HG03064 (cell line): ENCODE results near the gene USP37.

ENCODE experiments used
- ATAC-seq: cut with Tn5 transposase; IDR thresholded peaks from one replicate; pipeline ENCODE4 v1.9.1; 2021; ENCODE audit warnings: low read depth; ENCODE audit not compliant: unreplicated experiment

USP37 gene

DNA sequence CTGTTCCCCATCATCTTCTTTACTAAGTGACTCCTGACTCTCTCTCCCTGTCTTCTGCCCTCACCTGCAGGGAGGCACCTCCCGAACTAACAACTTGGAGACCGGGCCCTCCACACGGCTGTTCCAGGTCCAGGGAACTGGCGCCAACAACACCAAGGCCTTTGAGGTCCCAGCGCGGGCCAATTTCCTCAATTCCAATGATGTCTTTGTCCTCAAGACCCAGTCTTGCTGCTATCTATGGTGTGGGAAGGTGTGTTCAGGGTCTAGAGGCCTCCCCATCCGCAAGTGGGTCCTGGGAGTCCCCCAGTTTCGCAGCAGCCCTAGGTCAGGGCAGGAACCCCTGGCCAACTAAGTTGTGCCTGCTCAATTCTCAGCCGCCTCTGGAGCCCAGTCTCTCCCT, 133.7 kb downstream of the USP37 start:
- no peak for ATAC-seq

- ATAC-seq: no peak
Observed at GRCh38 chr2:218432676-218433365, 135.3 kb downstream of the USP37 start.

DNA sequence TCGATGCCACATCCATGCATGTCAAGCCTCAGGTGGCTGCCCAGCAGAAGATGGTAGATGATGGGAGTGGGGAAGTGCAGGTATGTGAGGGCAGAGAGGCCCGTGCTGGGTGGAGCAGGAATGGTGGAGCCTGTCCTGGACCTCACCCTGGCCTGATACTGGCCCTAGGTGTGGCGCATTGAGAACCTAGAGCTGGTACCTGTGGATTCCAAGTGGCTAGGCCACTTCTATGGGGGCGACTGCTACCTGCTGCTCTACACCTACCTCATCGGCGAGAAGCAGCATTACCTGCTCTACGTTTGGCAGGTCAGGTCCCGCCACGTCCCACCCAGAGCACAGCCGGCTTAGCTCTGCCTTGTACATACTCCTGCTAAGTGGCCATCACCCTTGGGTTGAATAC, 136.3 kb downstream of the USP37 start:
- no peak for ATAC-seq

- no peak for ATAC-seq
Observed at GRCh38 chr2:218430721-218431120, 137.4 kb downstream of the USP37 start.

DNA sequence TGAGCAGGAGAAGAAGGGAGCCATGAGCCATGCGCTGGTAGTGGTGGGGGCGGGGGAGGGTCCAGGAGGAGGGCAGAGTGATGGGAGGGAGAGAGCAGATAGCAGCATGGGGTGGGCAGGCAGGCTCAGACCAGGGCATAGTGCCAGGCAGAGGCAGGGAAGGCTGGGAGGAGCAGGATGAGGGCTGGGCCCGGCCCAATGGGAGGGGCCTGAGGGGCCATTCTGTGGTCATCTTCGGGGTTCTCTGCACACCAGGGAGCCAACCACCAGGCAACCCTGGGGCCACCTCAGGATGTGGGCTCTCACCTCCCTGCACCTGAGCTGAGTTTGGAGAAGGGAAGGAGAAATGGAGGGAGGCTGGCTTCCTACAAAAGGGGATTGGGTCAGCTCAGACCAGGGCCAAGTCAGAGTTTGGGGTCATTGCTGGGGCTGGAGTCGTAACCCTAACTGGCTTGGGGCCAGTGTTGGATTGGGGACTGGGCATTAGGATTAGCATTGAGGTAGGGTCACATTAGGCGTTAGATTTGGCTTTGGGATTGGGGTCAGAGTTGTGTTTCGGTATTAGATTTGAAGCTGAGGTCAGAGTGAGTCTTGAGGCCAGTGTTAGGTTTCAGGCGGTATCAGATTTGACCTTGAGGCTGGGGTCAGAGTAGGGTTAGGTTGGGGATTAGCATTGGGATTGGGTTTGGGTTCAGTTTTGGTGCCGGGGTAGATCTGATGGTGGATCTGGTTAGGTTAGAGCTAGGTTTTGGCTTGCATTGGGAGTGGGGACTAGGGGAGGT, 138.0 kb downstream of the USP37 start:
- no peak for ATAC-seq

- ATAC-seq: no peak
Observed at GRCh38 chr2:218428846-218429558, 139.1 kb downstream of the USP37 start.

- no peak for ATAC-seq
Observed at GRCh38 chr2:218427741-218428140, 140.4 kb downstream of the USP37 start.

GRCh38 chr2:218425531-218425930, 142.6 kb downstream of the USP37 start:
- no peak for ATAC-seq

GRCh38 chr2:218423584-218423983, 144.6 kb downstream of the USP37 start:
- ATAC-seq: no peak

GRCh38 chr2:218422403-218423086, 145.6 kb downstream of the USP37 start:
- no peak for ATAC-seq

DNA sequence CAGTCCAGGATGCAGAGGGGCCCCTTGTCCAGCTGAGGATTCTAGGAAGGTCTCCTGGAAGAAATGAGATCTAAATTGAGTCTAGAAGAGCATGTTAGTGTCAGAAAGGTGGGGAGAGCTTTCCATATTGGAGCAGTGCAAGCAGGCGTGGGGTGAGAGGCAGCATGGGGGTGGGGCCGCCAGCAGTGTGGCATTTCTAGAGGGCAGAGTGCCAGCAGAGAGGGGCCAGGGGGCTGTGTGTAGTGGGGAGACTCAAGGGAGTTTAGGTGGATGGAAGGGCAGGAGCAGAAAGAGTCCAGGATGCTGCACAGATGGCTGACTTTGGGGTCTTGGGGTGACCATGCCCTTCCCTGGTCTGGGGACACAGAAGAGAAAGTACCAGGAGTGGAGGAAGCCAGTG, 147.1 kb downstream of the USP37 start:
- no peak for ATAC-seq

DNA sequence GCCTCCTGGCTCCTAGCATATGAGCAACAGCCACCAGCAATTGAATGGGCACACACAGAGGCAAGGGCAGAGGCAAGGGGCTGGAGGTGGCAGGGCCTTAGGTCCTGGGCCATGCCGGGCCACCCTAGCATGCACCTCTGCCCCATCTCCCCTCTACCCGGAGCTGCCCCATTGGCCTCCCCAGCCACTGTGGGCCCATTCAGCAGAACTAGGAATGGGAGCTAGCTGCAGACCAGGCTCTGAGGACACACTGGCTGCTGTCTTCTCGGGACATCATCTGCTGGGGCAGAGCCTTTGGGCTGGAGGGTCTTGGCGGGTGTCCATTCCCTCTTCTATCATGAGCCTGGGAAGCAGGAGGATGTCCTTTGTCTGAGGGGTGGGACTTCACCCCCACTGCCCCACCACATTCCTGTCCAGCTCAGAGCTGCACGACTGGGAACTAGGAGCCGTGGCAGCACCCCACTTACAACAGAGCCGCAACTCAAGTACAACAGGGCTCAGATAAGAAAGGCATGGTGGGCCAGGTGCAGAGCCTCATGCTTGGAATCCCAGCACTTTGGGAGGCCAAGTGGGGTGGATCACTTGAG, 148.4 kb downstream of the USP37 start:
- no peak for ATAC-seq

DNA sequence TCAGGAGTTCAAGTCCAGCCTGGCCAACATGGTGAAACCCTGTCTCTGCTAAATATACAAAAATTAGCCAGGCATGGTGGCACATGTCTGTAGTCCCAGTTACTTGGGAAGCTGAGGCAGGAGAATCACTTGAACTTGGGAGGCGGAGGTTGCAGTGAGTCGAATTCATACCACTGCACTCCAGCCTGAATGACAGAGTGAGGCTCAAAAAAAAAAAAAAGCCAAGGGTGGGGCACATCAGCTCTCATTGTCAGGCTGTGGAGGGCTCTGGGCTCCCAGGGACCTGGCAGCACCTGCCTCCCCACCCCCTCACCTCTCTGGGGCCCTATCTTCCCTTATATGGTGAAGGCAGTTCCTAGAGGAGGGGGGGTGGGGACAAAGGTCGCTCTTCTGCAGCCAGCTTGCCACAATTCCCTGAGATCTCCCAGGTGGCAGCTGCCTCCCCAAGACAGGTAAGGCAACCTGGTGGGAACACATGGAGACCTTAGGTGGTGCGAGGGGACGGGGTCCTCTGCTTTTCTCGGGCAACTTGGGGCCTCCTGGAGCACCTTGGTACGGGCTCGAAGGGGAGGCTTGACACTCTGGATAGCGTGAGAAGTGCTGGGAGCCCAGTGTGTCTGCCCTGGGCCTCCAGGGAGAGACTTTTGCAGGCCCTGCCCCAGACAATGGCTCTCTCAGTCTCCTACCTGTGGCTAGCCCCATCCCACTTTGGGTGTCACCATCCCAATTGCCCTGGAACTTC, 149.3 kb downstream of the USP37 start, which contains the start of gene VIL1:
Gene VIL1 (plus strand): TSS at position 407 of the 742 bp plus-strand sequence. CDS start 4,656 bp downstream, outside the sequence.
- ATAC-seq: no peak

- no peak for ATAC-seq
Observed at GRCh38 chr2:218418321-218418716, 149.8 kb downstream of the USP37 start.

DNA sequence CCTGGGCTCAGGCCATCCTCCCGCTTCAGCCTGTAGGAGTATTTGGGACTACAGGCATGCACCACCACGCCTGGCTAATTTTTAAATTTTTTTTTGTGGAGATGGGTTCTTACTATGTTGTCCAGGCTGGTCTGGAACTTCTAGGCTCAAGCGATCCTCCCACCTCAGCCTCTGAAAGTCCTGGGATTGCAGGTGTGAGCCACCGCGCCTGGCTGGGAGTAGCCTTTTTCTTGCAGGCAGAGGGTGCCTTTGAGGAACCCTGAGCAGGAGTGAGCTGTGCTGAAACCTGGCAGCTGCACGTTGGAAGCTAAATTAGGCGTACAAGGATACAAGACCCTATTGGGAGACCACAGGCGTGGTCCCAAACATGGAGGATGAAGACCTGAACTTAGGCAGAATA, 160.4 kb downstream of the USP37 start:
- no peak for ATAC-seq

- peak; percentile 5 for ATAC-seq
Observed at GRCh38 chr2:218406949-218407618, 161.1 kb downstream of the USP37 start.

- ATAC-seq: peak; percentile 75
Observed at GRCh38 chr2:218406209-218406948, 161.8 kb downstream of the USP37 start.

GRCh38 chr2:218405746-218406208, 162.4 kb downstream of the USP37 start:
- peak; percentile 9 for ATAC-seq
